ENCODE results near the gene FOSL2. TPM values are rescaled to one million over a fixed set of nuclear protein-coding genes. Genes with fewer than 3 reads are reported as not detected.
A peak's percentile ranks its signal among the peaks of the same experiment; 100 is the strongest.

The FOSL2 gene
- polyA plus RNA-seq, 3 donors: 24.8 to 270 (median 28.6) TPM

- Histone ChIP-seq H3K4me1 (ENCODE audit: control insufficient read depth in 1 of 2, insufficient read depth in 2 of 2, low read length in 2 of 2) (peaks cover 45 to 56% of the 10 kb centered on the region in 2 donors), H3K4me2 (replicated peaks; ENCODE audit: extremely low read depth, low read length, poor library complexity, severe bottlenecking) (peak overlapping the region; percentile 89), H3K27ac (ENCODE audit: low read depth in 1 of 2, low read length in 2 of 2) (peak overlapping the region; percentile 97), H2AFZ (ENCODE audit: insufficient read depth, low read depth, low read length, poor library complexity, severe bottlenecking) (no peak overlapping the region), H4K20me1 (ENCODE audit: insufficient read depth, low read length) (peaks cover 78% of the 10 kb centered on the region), H3K9ac (ENCODE audit: insufficient read depth, low read length, poor library complexity, severe bottlenecking) (peak overlapping the region; percentile 100), H3K79me2 (ENCODE audit: insufficient read depth, low read length) (peaks cover 79% of the 10 kb centered on the region), H3K9me3 (replicated peaks in 1 of 2; ENCODE audit: control insufficient read depth in 1 of 2, insufficient read depth in 1 of 2, low read length in 2 of 2) (no peaks in the 10 kb centered on the region), H3K36me3 (replicated peaks in 1 of 2; ENCODE audit: control insufficient read depth in 1 of 2, insufficient read depth in 2 of 2, low read length in 2 of 2) (peaks cover 16 to 39% of the 10 kb centered on the region in 2 donors), H3K27me3 (ENCODE audit: control insufficient read depth in 2 of 2, insufficient read depth in 2 of 2, low read length in 2 of 2) (no peaks in the 10 kb centered on the region), H3K4me3 (replicated peaks in 1 of 3; ENCODE audit: low read depth in 2 of 3, low read length in 3 of 3) (peak overlapping the region; percentile 92 to 98 (median 97))
- WGBS (ENCODE audit: insufficient coverage): 5% methylated on average over 12 of the region's 15 CpGs
- intact Hi-C loops (cut with micrococcal nuclease): loop anchor here (2.0 to 10.0 kb wide), 5 partner anchors 57 to 641 kb away; partner anchors contain the start of genes BABAM2 (in 2 of the 2) and RBKS (in 2 of the 2)
- Mint-ChIP-seq H3K4me3 (no peak overlapping the region), H3K9me3 (peaks cover 0 to 13% (median 0%) of the 10 kb centered on the region in 7 donors), H3K27me3 (ENCODE audit: low read depth in 3 of 3) (peaks cover 0 to 6% (median 2%) of the 10 kb centered on the region in 3 donors), H3K36me3 (peaks cover 13 to 34% of the 10 kb centered on the region in 2 donors), H3K27ac (no peak overlapping the region), H3K4me1 (peaks cover 39% of the 10 kb centered on the region)
- peak; percentile 75 to 93 (median 85) for DNase-seq
- TF ChIP-seq CTCF (IDR thresholded peaks at IDR 0.05): no peak
Measured at GRCh38 chr2:28395334-28396061, 2.8 kb downstream of the FOSL2 start.

- Histone ChIP-seq H4K20me1 (ENCODE audit: insufficient read depth, low read length) (peaks cover 93% of the 10 kb centered on the region), H3K79me2 (ENCODE audit: insufficient read depth, low read length) (peaks cover 94% of the 10 kb centered on the region), H3K4me1 (ENCODE audit: control insufficient read depth in 1 of 2, insufficient read depth in 2 of 2, low read length in 2 of 2) (peaks cover 50 to 58% of the 10 kb centered on the region in 2 donors), H3K27me3 (ENCODE audit: control insufficient read depth in 2 of 2, insufficient read depth in 2 of 2, low read length in 2 of 2) (no peaks in the 10 kb centered on the region), H3K9me3 (replicated peaks in 1 of 2; ENCODE audit: control insufficient read depth in 1 of 2, insufficient read depth in 1 of 2, low read length in 2 of 2) (no peaks in the 10 kb centered on the region), H3K4me3 (replicated peaks in 1 of 3; ENCODE audit: low read depth in 2 of 3, low read length in 3 of 3) (peak overlapping the region; percentile 92 to 98 (median 97)), H3K27ac (ENCODE audit: low read depth in 1 of 2, low read length in 2 of 2) (peak overlapping the region in 1 of 2 donors; percentile 97), H2AFZ (ENCODE audit: insufficient read depth, low read depth, low read length, poor library complexity, severe bottlenecking) (no peak overlapping the region), H3K9ac (ENCODE audit: insufficient read depth, low read length, poor library complexity, severe bottlenecking) (peak overlapping the region; percentile 100), H3K4me2 (replicated peaks; ENCODE audit: extremely low read depth, low read length, poor library complexity, severe bottlenecking) (peak overlapping the region; percentile 89), H3K36me3 (replicated peaks in 1 of 2; ENCODE audit: control insufficient read depth in 1 of 2, insufficient read depth in 2 of 2, low read length in 2 of 2) (peaks cover 22 to 54% of the 10 kb centered on the region in 2 donors)
- Mint-ChIP-seq H3K9me3 (peaks cover 0 to 11% (median 0%) of the 10 kb centered on the region in 7 donors), H3K4me1 (peaks cover 48% of the 10 kb centered on the region), H3K4me3 (no peak overlapping the region), H3K36me3 (peaks cover 25 to 45% of the 10 kb centered on the region in 2 donors), H3K27ac (peak overlapping the region in 4 of 7 donors; percentile 54 to 86 (median 74)), H3K27me3 (ENCODE audit: low read depth in 3 of 3) (peaks cover 0 to 6% (median 2%) of the 10 kb centered on the region in 3 donors)
- intact Hi-C loops (cut with micrococcal nuclease): loop anchor here (10.0 kb wide), 4 partner anchors 122 to 642 kb away; partner anchors contain the start of genes BABAM2 (in 2 of the 2) and RBKS (in 2 of the 2)
- peak; percentile 43 for TF ChIP-seq CTCF (IDR thresholded peaks at IDR 0.05)
- no peak for DNase-seq
- no CpG with 5 or more reads among the region's 2 CpGs for WGBS (ENCODE audit: insufficient coverage)
Measured at GRCh38 chr2:28397043-28397381, 4.4 kb downstream of the FOSL2 start.

Data from CD14-positive monocyte (primary cell).